ENCODE data around the gene TSEN2. TPM values are rescaled to one million over a fixed set of nuclear protein-coding genes. Genes with fewer than 3 reads are reported as not detected.
A peak's percentile ranks its signal among the peaks of the same experiment; 100 is the strongest.

TSEN2 gene
- total and polyA plus RNA-seq, 2 of the 4 experiments (the other 2 are of a cell fraction): 9.5 to 14.2 TPM

DNA sequence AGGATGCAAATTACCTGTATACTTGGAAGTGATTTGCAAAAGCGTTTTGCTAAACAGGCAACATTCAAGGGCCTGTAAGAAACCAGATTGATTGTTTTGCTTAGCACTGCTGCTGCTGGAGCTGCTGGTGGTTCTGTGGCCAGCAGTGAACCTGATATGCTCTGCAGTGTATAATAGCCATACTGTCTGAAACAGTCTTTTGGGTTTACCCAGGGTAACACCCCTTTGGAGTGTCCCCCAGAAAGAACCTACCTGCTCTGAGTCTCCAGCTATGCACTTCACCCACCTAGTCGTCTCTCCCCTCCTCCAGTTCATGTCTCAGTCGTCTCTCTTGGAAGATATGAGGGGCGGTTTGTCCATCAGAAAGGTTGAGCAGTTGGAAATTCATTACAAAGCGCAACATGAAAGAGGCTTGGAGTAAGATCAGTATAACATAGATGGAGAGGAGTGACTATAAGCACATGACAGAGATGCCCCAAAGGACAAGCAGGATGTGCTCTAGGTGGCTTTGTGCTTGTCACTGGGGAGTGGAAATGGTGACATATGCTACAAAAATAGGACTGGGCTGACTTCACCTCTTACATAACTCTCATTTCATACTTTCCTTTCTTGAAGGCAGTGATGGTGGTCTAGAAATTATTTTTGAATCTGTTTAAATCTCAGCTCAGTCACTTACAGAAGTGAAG, 76.4 kb downstream of the TSEN2 start:
- peaks cover 73% of the 10 kb centered on the region for H4K20me1 ChIP-seq (ENCODE audit: insufficient read depth, low read length)

More for the DNA sequence above, 76.4 kb downstream of the TSEN2 start:
- in situ Hi-C loops (cut with MboI; ENCODE audit: low sequenced_read_pairs): no loop called here
- Histone ChIP-seq H3K23ac (ENCODE audit: low read depth, low read length) (0 out of 2 replicates have a peak overlapping the region, but pooled peaks have one; percentile 0), H4K91ac (ENCODE audit: insufficient read depth, low read depth, low read length) (no peak overlapping the region), H3K9me3 (ENCODE audit: control insufficient read depth, insufficient read depth, low read length) (no peaks in the 10 kb centered on the region), H2BK20ac (ENCODE audit: low read depth, low read length) (no peak overlapping the region; the same call in 1 of the 2 replicates), H2AK5ac (ENCODE audit: low read depth, low read length) (no peak overlapping the region), H3K9ac (ENCODE audit: low read depth, low read length) (no peak overlapping the region), H2AFZ (replicated peaks; ENCODE audit: low read length, poor library complexity) (no peak overlapping the region), H3K4ac (ENCODE audit: low read depth, low read length) (no peak overlapping the region), H4K5ac (ENCODE audit: low read depth, low read length) (no peak overlapping the region), H3K18ac (ENCODE audit: low read depth, low read length) (no peak overlapping the region), H3K27ac (ENCODE audit: insufficient read depth, low read length) (no peak overlapping the region), H2AK9ac (replicated peaks; ENCODE audit: low read depth, low read length, poor library complexity) (no peak overlapping the region), H3K14ac (replicated peaks; ENCODE audit: low read depth, low read length) (no peak overlapping the region), H2BK120ac (ENCODE audit: low read depth, low read length) (no peak overlapping the region), H3K79me1 (ENCODE audit: low read depth in 1 of 2, low read length in 2 of 2) (peaks cover 6 to 63% of the 10 kb centered on the region in 2 experiments; a peak in 3 of 4 replicates), H3K9me1 (ENCODE audit: insufficient read depth, low read length) (peaks cover 15% of the 10 kb centered on the region), H3K4me1 (ENCODE audit: control insufficient read depth, insufficient read depth, low read length) (peaks cover 10% of the 10 kb centered on the region), H2BK5ac (ENCODE audit: low read depth, low read length, poor library complexity, severe bottlenecking) (no peak overlapping the region), H3K27me3 (ENCODE audit: control insufficient read depth, insufficient read depth, low read length) (no peaks in the 10 kb centered on the region), H3K4me2 (ENCODE audit: low read depth, low read length) (no peak overlapping the region), H3K56ac (ENCODE audit: extremely low read depth, insufficient read depth, low read length) (no peak overlapping the region), H3K4me3 (ENCODE audit: insufficient read depth, low read depth, low read length) (no peak overlapping the region), H4K8ac (ENCODE audit: low read depth in 2 of 2, low read length in 2 of 2) (no peak overlapping the region), H3K36me3 (ENCODE audit: control insufficient read depth, insufficient read depth, low read length) (no peaks in the 10 kb centered on the region), H2BK15ac (ENCODE audit: low read depth, low read length) (no peak overlapping the region)
- dilution Hi-C loops (cut with HindIII; ENCODE audit: low sequenced_read_pairs, unreplicated experiment): no loop called here
- intact Hi-C loops (cut with micrococcal nuclease): no loop called here
- no CpG with 5 or more reads among the region's 5 CpGs for WGBS, 2 experiments (ENCODE audit: extremely low coverage in 2 of 2, insufficient read length in 1 of 2)
- no peak for ATAC-seq (ENCODE audit: low read depth)
- BruUV-seq (replicated peaks): no TSS peak
- ChIA-PET POLR2A (ENCODE audit: unreplicated experiment) (no interaction called here), CTCF (no interaction called here)
- no peak for DNase-seq
- no peak for TF ChIP-seq NFE2L2 (IDR thresholded peaks at IDR 0.05; ENCODE audit: low read depth, low read length)

Data from IMR-90 (cell line).